PFSK-1 (cell line): ENCODE data around the gene GIMD1.

Source experiments
- POLR2AphosphoS5 ChIP-seq: IDR thresholded peaks from 2 replicates; pipeline ENCODE4 v1.6.1; 2012; ENCODE audit warnings: low read depth, mild to moderate bottlenecking, control low read depth, low read length, moderate library complexity
- REST ChIP-seq, 2 experiments: IDR thresholded peaks; 2 replicates each; pipeline versions ENCODE4 v1.6.1 to v1.8.0; 2011 to 2012; ENCODE audit warnings: low read depth in 2 of 2, low read length in 2 of 2, control low read depth in 1 of 2, inconsistent platforms in 1 of 2, mild to moderate bottlenecking in 1 of 2, moderate library complexity in 1 of 2; ENCODE audit not compliant: insufficient read depth in 1 of 2
- SIN3A ChIP-seq: IDR thresholded peaks from 2 replicates; pipeline ENCODE4 v1.6.1; 2012; ENCODE audit warnings: mild to moderate bottlenecking, low read length, moderate library complexity, borderline replicate concordance; ENCODE audit not compliant: insufficient read depth
- TAF1 ChIP-seq: IDR thresholded peaks from 2 replicates; pipeline ENCODE4 v1.6.1; 2012; ENCODE audit warnings: low read length, control low read depth, borderline replicate concordance; ENCODE audit not compliant: insufficient read depth

GRCh38 chr4:106312377-106312776 is 56.2 kb downstream of the GIMD1 start:
- no peak for TF ChIP-seq POLR2AphosphoS5
- no peak for TF ChIP-seq SIN3A
- TF ChIP-seq REST (IDR thresholded peaks at IDR 0.05; ENCODE audit: insufficient read depth in 1 of 2, low read depth in 2 of 2, low read length in 2 of 2) = no peak
- TF ChIP-seq TAF1 = no peak
